Stimulated activated CD4-positive, alpha-beta T cell treated with anti-CD3 and anti-CD28 coated beads, Interleukin-12 subunit alpha, Interleukin-12 subunit beta, amount 100 ng/mL, for 24 hours (primary cell): ENCODE data around the gene XRCC4.

Experiments used
- DNase-seq, 2 experiments: peaks; one replicate each; pipeline ENCODE4 v3.0.0-alpha.2; 2020; ENCODE audit warnings: low read depth in 2 of 2

Gene XRCC4

GRCh38 chr5:83385812-83386211 is 308.5 kb downstream of the XRCC4 start:
- DNase-seq = no peak

DNA sequence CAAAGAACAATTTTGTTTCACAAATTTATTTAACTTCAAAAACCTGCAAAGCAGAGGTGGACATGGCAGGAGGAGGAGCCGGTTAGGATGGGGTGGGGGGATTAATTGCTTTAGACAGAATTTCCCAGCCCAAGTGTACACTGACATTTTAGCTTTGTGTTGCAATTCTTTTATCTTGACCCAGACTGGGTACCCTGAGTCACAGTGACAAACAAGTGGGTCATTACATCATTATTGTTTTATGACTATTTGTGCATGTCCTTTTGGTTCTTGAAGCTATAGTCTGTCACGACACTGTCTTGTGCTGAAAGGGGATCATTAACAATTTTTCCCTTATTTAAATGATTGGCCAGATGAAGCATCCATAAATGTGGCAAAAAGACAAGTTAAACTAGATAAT is 309.7 kb downstream of the XRCC4 start:
- DNase-seq = no peak

DNA sequence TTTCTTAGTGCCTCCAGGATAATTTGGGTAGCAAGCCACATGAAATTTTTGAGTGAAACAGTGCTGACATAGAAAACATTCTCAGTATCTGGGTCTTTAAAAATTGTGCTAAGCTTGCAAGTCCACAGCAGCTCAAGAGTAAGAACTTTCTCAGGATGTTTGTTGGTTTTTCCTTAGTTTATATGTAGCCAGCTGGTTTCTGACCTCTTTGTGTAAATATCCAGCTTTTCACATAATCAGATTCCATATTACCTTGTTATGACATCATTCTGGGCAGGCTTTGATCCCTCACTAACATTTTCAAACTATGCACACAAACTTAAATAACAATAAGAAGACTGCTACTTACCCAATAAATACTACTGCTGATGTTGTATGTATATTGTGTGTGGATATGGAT is 311.3 kb downstream of the XRCC4 start:
- DNase-seq = no peak

DNA sequence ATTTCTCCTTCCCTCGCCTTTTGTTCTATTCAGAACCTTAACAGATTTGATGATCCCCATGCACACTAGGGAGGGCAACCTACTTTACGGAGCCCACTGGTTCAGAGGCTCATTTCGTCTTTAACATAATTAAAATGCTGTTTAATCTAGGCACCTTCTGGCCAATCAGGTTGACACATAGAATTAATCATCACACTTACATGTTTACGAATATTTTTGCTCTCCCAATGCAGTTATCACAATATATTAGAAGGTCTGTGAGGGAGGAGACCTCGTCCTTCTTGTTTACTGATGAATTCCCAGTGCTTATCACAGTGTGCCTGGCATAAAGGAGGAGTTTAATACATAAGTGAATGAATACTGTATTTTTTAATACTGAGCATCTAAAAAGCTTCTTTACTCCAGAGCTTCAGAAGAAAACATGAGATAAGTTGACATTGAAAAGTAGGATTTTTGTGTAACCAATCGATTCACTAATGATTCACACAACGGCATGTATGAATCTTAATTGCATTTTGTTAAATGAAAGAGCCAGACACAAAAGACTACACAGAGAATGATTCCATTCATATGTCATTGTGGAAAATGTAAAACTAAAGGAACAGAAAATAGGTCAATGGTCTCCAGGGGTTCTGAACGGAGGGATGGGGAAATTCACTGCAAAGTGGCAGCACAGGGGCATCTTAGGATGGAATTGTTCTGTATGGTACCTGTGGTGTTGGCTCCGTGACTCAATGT is 315.6 kb downstream of the XRCC4 start:
- DNase-seq = no peak

DNA sequence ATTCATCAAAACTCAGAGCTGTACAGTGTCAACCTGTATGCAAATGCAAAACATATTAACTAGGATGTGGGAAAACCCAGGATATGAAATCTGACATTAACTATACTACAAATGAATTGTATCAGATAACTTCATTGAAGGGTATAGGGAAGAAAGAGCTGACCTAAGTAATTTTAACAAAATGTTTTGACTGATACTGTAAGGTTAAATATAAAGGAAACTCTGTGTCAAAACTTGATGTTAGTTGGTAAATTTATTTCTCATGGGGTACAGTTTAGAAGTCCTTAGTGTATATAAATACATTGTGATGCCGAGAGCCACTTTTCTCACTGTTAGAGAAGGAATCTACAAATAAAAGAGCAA is 316.1 kb downstream of the XRCC4 start:
- no peak for DNase-seq

DNA sequence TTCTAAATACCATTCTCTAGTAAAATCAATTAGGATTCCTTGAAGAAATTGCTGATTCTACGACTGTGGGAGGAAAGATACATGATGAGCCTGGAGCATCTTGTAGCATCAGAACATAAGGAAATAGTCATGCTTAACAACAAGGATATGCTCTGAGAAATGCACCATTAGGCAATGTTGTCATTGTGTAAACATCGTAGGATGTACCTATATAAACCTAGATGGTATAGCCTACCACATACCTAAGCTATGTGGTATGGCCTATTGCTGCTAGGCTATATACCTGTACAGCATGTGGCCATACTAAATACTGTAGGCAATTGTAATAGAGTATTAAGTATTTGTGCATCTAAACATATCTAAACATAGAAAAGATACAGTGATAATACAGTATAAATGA is 316.8 kb downstream of the XRCC4 start:
- no peak for DNase-seq

DNA sequence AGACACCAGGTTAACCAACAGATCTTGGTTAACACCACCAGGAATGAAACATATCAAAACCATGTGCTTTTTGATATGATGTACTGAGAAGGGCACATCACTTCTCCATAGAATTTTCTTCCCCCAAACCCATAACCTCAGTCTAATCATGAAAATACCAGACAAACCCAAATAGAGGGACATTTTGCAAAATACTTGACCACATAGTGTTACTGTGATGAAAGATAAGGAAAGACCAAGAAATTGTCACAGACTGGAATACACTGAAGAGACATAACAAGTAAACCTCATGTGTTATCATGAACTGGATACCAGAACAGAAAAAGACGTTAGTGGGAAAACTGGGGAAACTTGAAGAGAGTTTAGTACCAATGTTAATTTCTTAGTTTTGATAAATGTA is 319.3 kb downstream of the XRCC4 start:
- DNase-seq = no peak

GRCh38 chr5:83397658-83398057 is 320.3 kb downstream of the XRCC4 start:
- no peak for DNase-seq

- no peak for DNase-seq
Observed at GRCh38 chr5:83400241-83400640, 322.9 kb downstream of the XRCC4 start.

- no peak for DNase-seq
Observed at GRCh38 chr5:83400701-83401100, 323.4 kb downstream of the XRCC4 start.

DNA sequence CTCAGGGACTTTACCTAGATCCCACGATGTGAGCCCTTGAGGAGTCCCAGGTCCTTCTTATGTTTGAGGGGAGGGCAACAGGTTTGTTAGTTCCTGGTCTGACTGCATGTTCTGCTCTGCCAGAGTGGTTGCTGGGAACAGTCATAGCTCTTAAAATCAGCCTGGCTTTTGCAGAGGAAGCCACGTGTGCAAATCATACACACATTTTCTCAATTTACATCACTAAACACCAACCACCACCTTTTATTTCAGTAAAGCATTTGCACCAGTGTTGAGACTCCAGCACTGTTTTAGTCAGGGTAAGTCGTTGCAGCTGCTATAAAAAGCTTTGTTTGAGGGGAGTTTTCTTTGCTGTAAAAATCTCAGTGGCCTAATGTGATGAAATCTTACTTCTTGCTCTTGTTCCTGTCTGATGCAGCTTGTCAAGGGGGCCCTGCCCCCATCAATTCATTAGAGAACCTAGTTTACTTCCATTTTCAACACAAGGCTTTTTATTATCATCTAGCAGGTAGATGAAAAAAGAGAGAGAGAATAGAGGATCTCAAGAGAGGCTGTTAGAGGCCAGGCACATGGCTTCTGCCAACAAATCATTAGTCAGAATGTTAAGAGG is 323.9 kb downstream of the XRCC4 start:
- DNase-seq = no peak

- no peak for DNase-seq
Observed at GRCh38 chr5:83401775-83402174, 324.4 kb downstream of the XRCC4 start.
